Panc1 (cell line): ENCODE data around the gene CEP63.

Source experiments
- POLR2AphosphoS5 ChIP-seq: IDR thresholded peaks from 2 replicates; pipeline ENCODE4 v1.6.1; 2012; ENCODE audit warnings: mild to moderate bottlenecking, low read depth, low read length, moderate library complexity
- SIN3A ChIP-seq: IDR thresholded peaks from 2 replicates; pipeline ENCODE4 v1.6.1; 2012; ENCODE audit warnings: low read depth, mild to moderate bottlenecking, low read length, moderate library complexity, borderline replicate concordance; ENCODE audit not compliant: insufficient read depth
- TCF7L2 ChIP-seq: IDR thresholded peaks from 2 replicates; pipeline ENCODE4 v1.6.1; 2011; ENCODE audit warnings: mild to moderate bottlenecking, low read depth, low read length, inconsistent platforms
- TF ChIP-seq, protein P1 (sequence below): fragments of 450-650 bp; IDR thresholded peaks from 2 replicates; pipeline ENCODE4 v1.5.1; 2017; ENCODE audit warnings: mild to moderate bottlenecking

DNA sequence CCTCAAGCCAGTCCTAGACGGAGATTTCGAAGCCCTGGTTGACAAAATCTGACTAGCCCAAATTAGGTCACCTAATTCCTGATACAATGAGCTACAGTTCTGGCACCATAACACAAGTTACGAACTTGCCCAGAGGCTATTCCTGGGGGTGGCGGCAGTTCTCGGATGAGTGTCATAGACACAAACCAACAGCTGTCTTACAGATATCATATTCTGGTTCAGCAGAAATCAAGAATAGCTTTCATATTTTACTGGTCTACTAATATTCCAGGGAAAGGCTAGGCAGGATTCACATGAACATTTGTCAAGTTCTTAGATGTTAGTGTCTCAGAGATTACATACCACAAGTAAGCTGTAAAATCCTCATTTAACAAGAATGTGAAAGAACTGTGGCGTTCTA is 8.9 kb upstream of the CEP63 start:
- TF ChIP-seq, protein P1, sequence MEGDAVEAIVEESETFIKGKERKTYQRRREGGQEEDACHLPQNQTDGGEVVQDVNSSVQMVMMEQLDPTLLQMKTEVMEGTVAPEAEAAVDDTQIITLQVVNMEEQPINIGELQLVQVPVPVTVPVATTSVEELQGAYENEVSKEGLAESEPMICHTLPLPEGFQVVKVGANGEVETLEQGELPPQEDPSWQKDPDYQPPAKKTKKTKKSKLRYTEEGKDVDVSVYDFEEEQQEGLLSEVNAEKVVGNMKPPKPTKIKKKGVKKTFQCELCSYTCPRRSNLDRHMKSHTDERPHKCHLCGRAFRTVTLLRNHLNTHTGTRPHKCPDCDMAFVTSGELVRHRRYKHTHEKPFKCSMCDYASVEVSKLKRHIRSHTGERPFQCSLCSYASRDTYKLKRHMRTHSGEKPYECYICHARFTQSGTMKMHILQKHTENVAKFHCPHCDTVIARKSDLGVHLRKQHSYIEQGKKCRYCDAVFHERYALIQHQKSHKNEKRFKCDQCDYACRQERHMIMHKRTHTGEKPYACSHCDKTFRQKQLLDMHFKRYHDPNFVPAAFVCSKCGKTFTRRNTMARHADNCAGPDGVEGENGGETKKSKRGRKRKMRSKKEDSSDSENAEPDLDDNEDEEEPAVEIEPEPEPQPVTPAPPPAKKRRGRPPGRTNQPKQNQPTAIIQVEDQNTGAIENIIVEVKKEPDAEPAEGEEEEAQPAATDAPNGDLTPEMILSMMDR = no peak
- TF ChIP-seq TCF7L2 (no peak), POLR2AphosphoS5 (no peak), SIN3A (no peak)
